Stimulated activated CD8-positive, alpha-beta memory T cell treated with anti-CD3 and anti-CD28 coated beads, Interleukin-7, amount 100 ng/mL, for 48 hours (primary cell): ENCODE data around the gene TMED9.
"Not testable (repeated sequence)": the region's sequence is repeated elsewhere in the genome, so short reads cannot be mapped to it uniquely, and the experiment has no call there.

Experiments
- DNase-seq, 2 donors: peaks; one replicate each; pipeline ENCODE4 v3.0.0-alpha.2; 2020; ENCODE audit warnings: low read depth in 1 of 2; ENCODE audit errors: extremely low read depth in 1 of 2

The TMED9 gene

DNA sequence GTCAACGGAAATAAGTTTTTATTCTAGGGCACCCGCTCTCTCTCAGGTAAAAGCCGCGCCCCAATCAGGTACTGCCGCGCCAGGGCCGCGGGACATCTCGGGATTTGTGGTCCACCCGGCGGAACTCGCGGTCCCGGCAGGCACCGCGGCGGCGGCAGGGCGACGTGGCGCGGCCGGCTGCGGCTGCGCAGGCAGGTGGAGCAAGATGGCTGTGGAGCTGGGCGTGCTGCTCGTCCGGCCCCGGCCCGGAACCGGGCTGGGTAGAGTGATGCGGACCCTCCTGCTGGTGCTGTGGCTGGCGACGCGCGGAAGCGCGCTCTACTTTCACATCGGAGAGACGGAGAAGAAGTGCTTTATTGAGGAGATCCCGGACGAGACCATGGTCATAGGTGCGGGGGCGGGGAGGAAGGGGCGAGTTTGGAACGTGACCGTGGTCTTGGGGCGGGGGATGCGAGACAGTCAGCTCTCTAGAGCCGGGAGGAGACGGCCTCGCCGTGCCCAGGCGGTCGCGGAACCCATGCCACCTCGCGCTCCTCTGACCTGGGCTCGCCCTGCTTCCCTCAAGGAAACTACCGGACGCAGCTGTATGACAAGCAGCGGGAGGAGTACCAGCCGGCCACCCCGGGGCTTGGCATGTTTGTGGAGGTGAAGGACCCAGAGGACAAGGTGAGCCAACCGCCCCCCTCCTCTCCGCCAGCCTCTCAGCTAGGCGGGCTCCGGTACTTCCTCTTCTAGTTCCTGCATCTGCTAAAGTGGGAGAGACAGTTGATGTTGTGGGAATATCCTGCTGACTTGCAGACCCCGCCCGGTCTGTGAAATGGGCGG is at the start of gene TMED9:
Gene TMED9, plus strand, starts transcription at position 194 of the 825 bp plus-strand sequence. Its CDS starts 12 bp downstream, at position 206.
- DNase-seq: peak; percentile 73 to 85

DNA sequence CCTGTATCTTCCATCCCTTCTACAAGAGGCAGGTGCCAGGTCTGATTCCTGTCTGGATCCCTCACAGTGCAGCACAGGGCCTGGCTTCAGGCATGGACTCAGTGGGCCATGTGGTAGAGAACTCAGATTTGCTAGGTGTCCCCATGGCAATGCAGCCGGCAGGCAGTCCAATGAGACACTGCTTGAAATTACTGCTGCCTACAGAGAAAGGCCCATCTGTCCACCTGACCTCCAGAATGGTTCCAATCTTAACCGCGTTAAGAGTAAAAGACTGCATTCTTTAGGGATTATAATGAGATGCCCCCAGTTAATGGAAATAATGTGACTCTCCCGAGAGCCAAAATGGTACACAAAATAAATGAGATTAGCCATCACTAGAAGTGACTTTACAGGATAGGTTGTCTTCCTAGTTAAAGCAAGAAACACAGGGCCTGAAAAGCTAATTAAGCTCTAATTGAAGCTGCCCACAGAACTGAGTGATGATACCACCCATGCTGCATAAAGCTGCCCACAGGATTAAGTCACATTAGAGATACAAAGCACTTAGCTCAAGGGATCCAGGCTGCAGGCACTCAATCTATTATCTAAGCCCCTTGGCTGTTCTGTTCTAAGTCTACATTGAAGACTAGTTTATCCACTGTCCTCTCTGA is 49.1 kb upstream of the TMED9 start:
- no peak for DNase-seq

DNA sequence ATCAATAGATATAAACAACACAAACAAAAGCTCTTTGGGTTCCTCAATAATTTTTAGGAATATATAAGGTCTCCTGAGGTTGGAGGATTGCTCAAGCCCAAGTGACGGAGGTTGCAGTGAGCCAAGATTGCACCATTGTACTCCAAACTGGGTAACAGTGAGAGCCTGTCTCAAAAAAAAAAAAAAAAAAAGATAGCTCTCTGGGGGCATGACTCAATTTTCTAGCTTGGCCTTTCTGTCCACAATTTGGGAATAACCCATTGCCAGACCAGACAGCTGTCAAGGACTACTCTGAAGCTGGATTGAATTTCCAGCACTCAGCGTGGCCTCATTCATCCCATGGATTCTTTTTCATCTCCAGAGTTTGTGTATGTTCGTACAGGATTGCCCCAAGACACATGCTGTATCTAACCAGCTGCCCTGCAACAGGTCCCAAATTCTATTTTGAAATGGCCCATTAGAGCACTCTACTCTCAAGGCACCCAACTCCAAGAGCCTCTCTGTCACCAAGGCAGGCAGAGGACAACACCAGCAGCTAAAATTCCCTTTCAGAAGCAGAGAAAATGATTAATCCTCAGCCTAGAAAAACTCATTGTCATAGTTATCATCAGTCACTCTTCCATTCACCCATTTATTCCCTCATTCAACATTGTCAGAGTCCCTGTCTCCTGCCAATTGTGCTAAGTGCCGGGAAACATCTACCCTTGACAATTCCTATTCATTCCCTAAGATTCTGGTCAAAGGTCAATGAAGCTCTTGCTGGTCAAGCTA is 46.3 kb upstream of the TMED9 start:
- DNase-seq: no peak

DNA sequence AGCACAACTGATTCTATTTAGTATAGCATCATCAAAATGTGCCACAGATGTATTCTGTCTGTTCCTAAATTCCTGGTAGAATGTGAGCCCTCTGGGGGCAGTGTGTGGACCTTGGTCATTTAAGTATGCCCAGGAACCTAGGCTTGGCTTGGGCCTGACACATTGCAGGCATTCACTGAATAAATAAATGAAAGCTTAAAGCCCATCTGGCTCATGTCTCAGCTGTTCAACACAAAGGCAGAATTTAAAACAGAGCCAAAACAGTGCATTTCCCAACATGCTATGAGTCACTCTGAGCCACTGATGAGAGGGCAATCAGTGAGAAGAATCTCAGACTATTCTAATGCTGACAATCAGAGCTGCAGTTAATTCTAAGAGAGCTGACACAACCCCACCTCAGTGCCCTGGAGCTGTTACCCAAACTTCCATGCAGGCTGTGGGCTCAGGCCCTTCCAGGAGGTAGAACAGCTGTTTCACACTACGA is 45.7 kb upstream of the TMED9 start:
- no peak for DNase-seq

DNA sequence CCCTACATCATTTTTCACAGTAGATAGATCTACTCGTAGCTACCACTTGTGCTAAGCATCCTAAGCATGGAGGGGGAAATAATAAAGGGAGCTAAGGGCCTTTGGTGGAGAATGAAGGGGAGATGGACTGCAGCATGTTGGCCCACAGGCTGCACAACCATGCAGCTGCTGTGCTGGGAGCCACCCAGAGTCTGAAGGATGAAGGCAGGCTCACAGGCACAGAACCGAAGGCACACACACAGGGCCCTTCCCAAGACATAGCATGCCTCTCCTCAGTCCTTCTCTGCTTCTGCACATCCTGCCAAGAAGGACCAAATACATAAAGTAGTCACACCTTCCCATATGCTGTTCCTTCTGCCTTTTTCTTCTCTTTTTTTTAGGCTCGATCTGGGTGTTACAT is 44.3 kb upstream of the TMED9 start:
- DNase-seq: no peak

DNA sequence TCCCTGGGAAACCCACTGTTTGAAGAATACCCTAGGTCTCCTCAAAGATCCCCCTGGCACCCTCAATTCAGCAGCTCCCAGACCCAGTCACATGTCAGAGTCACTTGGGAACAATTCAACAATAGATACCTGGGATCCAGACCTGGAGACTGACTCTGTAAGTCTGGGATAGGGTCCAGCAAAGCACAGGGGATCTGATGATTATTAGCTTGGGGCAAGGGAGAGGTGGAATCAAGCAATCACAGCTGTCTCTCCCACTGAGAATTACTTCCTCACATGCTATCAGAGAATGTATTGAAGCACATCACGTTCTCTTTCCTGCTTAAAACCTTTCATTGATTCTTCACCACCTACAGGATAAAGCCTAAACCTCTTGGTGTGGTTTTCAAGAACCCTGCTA is 43.5 kb upstream of the TMED9 start:
- DNase-seq: no peak

DNA sequence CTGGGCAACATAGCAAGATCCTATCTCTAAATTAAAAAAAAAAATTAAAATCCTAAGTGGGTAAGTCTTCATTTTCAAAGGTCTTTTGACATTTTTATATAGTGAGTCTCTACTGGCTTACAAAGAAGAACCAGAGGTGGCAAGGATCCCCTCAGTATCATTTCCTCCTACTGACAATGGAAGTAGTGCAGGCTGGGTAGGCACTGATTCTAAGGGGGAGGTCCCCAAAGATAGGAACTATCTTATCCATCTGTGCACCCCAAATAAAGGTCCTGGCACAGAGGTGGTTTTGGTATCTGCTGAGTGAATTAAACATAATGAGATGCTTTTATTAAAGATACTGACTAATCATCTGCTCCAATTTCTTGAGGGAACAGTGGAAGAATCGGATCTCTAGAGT is 41.9 kb upstream of the TMED9 start:
- no peak for DNase-seq

DNA sequence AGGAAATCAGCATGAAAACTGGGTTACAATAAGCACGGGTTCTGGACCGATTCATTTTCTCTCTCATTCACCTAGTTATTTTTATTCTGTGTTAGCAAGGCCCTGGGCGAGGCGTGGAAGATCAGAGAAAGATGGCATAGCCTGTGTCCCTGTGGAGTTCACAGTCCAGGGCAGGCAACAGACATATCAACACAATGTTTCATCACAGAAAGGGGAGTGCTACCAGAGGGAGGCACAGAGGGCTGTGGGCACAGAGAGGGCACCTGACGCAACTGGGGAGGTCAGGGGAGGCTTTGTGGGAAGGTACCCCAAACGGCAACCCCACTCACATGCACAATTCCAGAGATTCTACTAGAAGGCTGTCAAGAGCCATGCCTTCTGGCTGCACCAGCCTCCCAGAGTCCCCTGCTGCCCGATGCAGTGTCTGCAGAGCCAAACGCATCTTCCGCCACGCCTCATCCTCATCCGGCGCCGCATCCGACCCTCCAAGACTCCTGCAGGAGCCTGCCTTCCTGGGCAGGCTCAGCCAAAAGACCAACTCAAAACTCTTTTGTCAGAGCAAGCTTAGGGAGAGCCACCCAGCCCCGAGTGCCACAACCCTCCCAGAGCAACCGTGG is 39.1 kb upstream of the TMED9 start:
- DNase-seq: no peak

DNA sequence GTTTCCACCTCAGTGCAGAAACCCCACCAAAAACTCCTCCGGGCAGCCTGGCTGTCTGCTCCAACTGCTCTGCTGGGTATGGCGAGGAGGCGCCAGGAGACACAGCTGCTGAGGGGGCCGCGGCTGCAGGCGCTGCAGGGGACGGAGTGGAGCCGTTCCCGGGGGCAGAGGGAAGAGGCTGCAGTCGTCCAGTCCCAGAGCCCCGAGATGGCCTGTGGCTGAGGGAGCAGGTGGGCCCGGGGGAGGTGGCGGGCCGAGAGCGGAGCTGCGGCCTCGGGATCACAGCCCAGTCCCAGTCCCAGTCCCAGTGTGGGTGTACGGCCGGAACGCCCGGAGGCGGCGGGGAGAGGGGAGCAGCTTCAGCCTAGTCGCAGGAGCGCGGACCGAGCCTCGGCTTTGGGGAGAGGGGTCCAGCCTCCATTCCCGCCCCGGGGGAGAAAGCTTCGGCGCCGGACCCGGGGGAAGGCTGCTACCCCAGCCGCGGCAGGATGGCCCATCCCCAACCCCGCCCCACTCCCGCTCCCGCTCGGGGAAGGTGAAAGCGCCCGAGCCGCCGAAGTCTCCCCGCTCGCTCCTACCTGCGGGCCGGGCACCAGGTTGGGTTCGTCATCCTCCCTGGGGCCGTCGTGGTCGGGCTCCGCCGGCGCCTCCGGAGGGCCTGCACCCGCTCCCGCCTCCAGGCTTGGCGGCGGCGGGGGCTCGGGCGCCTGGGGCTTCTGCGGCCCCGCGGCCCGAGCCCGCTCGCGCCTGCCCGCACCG is 38.2 kb upstream of the TMED9 start:
- peak in 1 of 2 donors; percentile 18 for DNase-seq

DNA sequence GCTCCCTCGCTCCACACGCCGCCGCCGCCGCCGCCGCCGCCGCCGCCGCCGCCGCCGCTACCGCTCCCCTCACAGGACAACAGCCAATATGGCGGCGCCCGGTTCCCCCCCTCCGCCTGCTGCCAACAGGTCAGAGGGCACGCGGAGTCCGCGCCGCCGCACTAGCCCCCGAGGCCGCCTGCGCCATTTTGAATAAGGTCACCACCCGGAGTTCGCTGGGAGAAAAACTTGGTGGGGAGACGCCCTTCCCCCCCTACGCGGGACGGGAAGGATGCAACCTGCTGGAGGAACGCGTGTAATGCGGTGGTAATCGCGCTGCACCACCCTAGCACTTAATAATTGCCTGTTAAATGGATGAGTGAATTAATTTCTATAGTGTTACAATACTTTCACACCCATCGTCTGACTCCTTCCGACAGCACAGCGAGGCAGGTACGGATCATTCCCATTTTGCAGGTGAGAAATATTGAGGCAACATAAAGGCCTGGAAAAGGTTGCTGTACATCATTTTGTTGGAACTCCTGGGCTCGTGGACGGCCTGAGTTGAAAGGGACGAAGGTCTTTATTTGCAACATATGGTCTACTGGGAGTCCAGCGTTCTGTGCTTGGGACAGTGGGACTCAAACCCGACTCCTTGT is 37.4 kb upstream of the TMED9 start, which contains the start of gene FAM193B:
Gene FAM193B, minus strand, starts transcription at position 90 of the 638 bp plus-strand sequence. CDS start 105 bp downstream, outside the sequence.
- peak; percentile 94 to 95 for DNase-seq

DNA sequence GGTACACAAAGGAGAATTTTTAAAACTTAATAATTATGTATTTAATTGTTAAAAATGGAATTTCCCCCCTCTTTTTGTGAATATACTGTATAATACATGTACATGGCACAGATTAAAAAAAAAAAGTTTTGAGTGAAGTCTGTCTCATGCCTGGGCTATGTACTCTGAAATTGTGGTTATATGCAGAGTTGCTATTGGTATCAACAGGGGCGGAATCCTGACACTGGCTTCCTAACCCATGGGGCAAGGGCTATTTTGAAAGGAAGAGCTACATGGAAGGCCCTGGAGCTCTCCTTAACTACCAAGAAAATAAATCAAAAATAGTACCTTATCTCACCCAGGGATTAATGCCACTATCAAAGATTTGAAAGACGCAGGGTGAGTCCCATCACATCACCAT is 36.8 kb upstream of the TMED9 start:
- no peak for DNase-seq

DNA sequence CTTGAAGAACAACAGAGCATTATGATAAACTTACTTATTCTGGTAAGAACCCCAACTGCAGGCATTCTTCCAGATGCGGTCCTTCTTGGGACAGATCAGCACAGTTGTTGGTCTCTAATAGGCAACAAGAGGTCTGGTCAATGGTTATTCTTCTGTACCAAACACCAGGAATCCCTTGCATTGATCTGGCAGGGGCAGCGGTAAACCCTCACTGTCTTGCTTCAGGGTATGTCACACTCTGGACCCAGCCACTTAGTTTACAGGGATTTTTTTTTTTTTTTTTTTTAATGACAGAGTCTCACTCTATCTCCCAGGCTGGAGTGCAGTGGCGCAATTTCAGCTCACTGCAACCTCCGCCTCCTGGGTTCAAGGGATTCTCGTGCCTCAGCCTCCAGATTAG is 36.3 kb upstream of the TMED9 start:
- DNase-seq: no peak

DNA sequence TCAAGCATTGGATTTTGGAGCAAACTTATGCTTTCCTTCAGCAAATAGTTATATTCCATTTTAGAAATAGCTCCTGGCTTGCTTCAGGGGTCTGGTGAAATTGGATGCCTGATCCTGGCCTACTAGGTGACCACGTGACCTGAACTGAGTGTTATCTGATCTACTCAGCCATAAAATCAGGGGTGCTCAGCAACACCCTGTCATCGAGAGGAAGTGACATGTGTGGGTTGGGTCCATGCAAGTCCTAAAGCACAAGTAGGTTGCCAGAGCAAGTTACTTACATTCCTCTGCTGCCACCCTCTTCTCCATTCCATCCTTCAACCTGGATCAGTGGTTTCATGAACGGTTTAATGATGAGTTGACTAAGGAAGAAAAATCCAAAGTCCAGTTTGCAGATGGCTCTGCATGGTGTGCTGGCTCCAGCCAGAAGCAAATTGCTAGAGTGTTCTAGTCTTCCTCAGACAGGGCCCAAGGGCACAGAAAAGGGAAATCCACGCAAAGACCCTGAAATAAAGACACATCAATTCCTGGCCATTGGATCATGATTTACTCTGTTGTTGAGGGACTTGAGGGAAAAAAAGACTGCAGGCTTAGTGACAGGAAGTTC is 34.9 kb upstream of the TMED9 start:
- no peak for DNase-seq

DNA sequence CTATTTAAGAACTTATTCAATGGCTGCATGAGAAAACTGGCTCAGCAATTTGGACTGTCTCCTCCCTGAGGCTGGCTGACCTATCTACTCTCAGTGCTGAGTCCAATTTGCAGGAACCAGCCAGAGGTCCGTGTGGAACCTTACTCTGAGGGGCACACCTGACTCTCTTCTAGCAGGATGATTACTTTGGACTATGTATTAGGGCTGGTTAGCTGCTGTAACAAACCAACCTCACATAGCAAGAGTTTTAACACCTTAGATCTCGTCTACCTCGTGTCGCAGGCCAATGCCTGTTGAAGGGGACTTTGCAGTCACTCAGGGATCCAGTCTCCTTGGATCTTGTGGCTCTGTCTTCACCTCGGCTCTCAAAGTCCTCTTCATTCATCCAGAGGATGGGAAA is 34.2 kb upstream of the TMED9 start:
- no peak for DNase-seq

DNA sequence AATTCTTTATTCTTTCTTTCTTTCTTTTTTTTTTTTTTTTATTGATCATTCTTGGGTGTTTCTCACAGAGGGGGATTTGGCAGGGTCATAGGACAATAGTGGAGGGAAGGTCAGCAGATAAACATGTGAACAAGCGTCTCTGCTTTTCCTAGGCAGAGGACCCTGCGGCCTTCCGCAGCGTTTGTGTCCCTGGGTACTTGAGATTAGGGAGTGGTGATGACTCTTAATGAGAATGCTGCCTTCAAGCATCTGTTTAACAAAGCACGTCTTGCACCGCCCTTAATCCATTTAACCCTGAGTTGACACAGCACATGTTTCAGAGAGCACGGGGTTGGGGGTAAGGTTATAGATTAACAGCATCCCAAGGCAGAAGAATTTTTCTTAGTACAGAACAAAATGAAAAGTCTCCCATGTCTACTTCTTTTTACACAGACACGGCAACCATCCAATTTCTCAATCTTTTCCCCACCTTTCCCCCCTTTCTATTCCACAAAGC is 32.5 kb upstream of the TMED9 start:
- DNase-seq: not testable (repeated sequence)

DNA sequence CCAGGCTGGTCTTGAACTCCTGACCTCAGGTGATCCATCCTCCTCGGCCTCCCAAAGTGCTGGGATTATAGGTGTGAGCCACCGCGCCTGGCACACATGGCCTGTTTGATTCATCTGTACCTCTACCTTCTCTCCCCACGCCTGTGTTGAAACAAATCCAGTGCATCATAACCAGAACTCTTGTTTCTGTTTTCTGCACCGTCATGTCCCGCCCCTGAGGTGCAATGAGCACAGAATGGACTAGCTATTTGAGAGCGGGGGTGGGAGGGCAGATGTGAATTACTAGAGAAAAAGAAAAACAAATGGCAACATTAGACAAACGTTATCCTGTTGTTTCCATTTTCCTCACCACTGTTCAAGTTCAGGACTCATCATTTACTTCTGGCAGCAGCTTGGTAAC is 27.0 kb upstream of the TMED9 start:
- DNase-seq: no peak

DNA sequence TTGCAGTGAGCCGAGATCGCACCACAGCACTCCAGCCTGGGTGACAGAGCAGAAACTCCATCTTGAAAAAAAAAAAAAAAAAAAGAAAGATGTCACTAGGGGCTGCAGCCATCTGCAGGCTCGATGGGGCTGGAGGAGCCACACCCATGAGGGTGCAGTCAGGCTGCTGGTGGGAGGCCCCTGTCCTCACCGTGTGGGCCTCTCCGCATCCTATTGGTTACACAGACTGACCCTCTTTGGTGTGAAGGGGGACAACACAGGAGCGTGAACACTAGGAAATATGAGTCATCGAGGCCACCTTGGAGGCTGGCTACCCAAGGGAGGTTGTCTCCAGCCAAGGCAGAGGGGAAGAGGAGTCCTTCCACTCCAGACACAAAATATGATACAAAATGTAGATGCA is 23.7 kb upstream of the TMED9 start:
- DNase-seq: no peak

DNA sequence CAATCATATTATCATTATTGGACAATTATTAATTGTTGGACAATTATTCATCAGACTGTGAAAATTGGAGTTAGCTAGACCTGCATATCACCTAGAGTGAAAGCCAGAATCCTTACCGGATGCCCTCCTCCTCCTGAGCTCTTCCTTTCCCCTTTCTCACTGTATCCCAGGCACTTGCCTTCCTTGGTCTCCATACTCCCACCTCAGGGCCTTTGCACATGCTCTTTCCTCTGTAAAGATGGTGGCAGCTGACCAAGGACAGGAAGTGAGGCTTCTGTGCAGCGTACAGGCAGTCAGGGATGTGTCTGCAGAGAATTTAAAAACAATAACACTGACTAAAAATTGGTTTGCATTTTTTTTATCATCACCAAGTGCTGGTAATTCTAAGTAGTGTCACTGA is 22.1 kb upstream of the TMED9 start:
- DNase-seq: no peak

DNA sequence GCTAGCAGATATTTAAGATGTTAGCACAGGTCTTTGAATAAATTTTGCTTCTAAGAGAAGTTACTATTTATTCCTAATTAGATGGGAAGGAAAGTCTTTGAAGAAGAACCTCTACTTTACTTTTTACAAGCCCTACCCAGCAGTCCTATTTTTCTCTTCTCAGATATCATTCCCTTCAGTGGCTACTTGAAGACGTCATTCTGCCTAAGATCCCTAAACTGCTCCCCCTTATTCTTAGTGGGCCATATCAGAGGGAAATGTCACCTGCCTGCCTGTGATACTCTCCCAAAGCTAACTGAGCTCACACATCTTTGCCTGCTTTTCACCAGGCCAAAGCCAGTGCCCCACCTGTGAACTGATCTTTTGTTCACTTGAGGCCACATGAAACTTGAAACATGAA is 16.5 kb upstream of the TMED9 start:
- no peak for DNase-seq
